HUES48 (cell line): Measurements from ENCODE around the gene TES.
"Not testable (repeated sequence)": the region's sequence is repeated elsewhere in the genome, so short reads cannot be mapped to it uniquely, and the experiment has no call there.

ENCODE experiments used
- H3K27ac ChIP-seq: one replicate; pipeline ENCODE4 v1.7.0; 2013; ENCODE audit warnings: low read depth, low read length, inconsistent platforms
- H3K27me3 ChIP-seq: 2 replicates; pipeline ENCODE4 v1.6.1; 2013; ENCODE audit warnings: mild to moderate bottlenecking, low read length; ENCODE audit not compliant: control insufficient read depth, insufficient read depth
- H3K36me3 ChIP-seq: 2 replicates; pipeline ENCODE4 v1.6.1; 2013; ENCODE audit warnings: low read length; ENCODE audit not compliant: control insufficient read depth, insufficient read depth
- H3K4me1 ChIP-seq: 2 replicates; pipeline ENCODE4 v1.6.1; 2013; ENCODE audit warnings: mild to moderate bottlenecking, low read length; ENCODE audit not compliant: control insufficient read depth, insufficient read depth
- H3K4me3 ChIP-seq: 2 replicates; pipeline ENCODE4 v1.5.1; 2013; ENCODE audit warnings: mild to moderate bottlenecking, low read depth, low read length
- H3K9ac ChIP-seq: 2 replicates; pipeline ENCODE4 v1.6.1; 2013; ENCODE audit warnings: mild to moderate bottlenecking, low read depth, low read length, moderate library complexity
- H3K9me3 ChIP-seq: 2 replicates; pipeline ENCODE4 v1.6.1; 2013; ENCODE audit warnings: low read length; ENCODE audit not compliant: control insufficient read depth, insufficient read depth

TES gene

GRCh38 chr7:116172353-116172752 is 38.0 kb upstream of the TES start:
- Histone ChIP-seq H3K27ac (no peak overlapping the region), H3K4me3 (no peak overlapping the region), H3K36me3 (no peaks in the 10 kb centered on the region)

GRCh38 chr7:116173051-116174028 is 37.0 kb upstream of the TES start:
- Histone ChIP-seq H3K9me3 (no peaks in the 10 kb centered on the region), H3K36me3 (no peaks in the 10 kb centered on the region), H3K27ac (no peak overlapping the region), H3K4me1 (peaks cover 8% of the 10 kb centered on the region), H3K27me3 (peaks cover 9% of the 10 kb centered on the region; the same call in 1 of the 2 replicates), H3K9ac (no peak overlapping the region), H3K4me3 (no peak overlapping the region)

More at GRCh38 chr7:116172353-116172752, 38.0 kb upstream of the TES start:
- peaks cover 9% of the 10 kb centered on the region; the same call in 1 of the 2 replicates for H3K27me3 ChIP-seq
- H3K9ac ChIP-seq = no peak overlapping the region
- H3K9me3 ChIP-seq = no peaks in the 10 kb centered on the region
- H3K4me1 ChIP-seq = peaks cover 8% of the 10 kb centered on the region

GRCh38 chr7:116175095-116175494 is 35.2 kb upstream of the TES start:
- not testable (repeated sequence) for H3K27ac ChIP-seq, H3K9me3 ChIP-seq, H3K27me3 ChIP-seq, H3K4me1 ChIP-seq, H3K4me3 ChIP-seq, H3K36me3 ChIP-seq, H3K9ac ChIP-seq

- no peaks in the 10 kb centered on the region for H3K9me3 ChIP-seq
- H3K27me3 ChIP-seq = peaks cover 9% of the 10 kb centered on the region; the same call in 1 of the 2 replicates
- H3K9ac ChIP-seq = no peak overlapping the region
- H3K27ac ChIP-seq = no peak overlapping the region
- H3K4me3 ChIP-seq = no peak overlapping the region
- H3K4me1 ChIP-seq = peaks cover 8% of the 10 kb centered on the region
- no peaks in the 10 kb centered on the region for H3K36me3 ChIP-seq
These were observed 34.1 kb upstream of the TES start for GRCh38 chr7:116176226-116176625.

- no peak overlapping the region for H3K27ac ChIP-seq
These were observed 33.3 kb upstream of the TES start for GRCh38 chr7:116177009-116177408.

GRCh38 chr7:116180302-116180701 is 30.0 kb upstream of the TES start:
- Histone ChIP-seq H3K36me3 (no peaks in the 10 kb centered on the region), H3K27me3 (no peaks in the 10 kb centered on the region), H3K9me3 (no peaks in the 10 kb centered on the region), H3K9ac (no peak overlapping the region), H3K4me3 (no peak overlapping the region), H3K27ac (no peak overlapping the region), H3K4me1 (no peaks in the 10 kb centered on the region)

More at GRCh38 chr7:116177009-116177408, 33.3 kb upstream of the TES start:
- Histone ChIP-seq H3K27me3 (peaks cover 4% of the 10 kb centered on the region; the same call in 1 of the 2 replicates), H3K4me1 (peaks cover 8% of the 10 kb centered on the region), H3K36me3 (no peaks in the 10 kb centered on the region), H3K9me3 (no peaks in the 10 kb centered on the region), H3K4me3 (no peak overlapping the region), H3K9ac (no peak overlapping the region)

- Histone ChIP-seq H3K4me3 (no peak overlapping the region), H3K36me3 (no peaks in the 10 kb centered on the region), H3K27ac (no peak overlapping the region), H3K9ac (no peak overlapping the region), H3K9me3 (no peaks in the 10 kb centered on the region), H3K27me3 (no peaks in the 10 kb centered on the region), H3K4me1 (no peaks in the 10 kb centered on the region)
These were observed 28.3 kb upstream of the TES start for GRCh38 chr7:116182023-116182422.

- H3K4me3 ChIP-seq = no peak overlapping the region
- no peak overlapping the region for H3K27ac ChIP-seq
- H3K36me3 ChIP-seq = no peaks in the 10 kb centered on the region
- no peaks in the 10 kb centered on the region for H3K4me1 ChIP-seq
- peaks cover 8% of the 10 kb centered on the region; the same call in 1 of the 2 replicates for H3K9me3 ChIP-seq
- H3K9ac ChIP-seq = no peak overlapping the region
- H3K27me3 ChIP-seq = no peaks in the 10 kb centered on the region
These were observed 24.9 kb upstream of the TES start for GRCh38 chr7:116185450-116185849.

GRCh38 chr7:116185956-116186355 is 24.4 kb upstream of the TES start:
- Histone ChIP-seq H3K4me3 (no peak overlapping the region), H3K4me1 (no peaks in the 10 kb centered on the region), H3K9me3 (peaks cover 8% of the 10 kb centered on the region; the same call in 1 of the 2 replicates), H3K9ac (no peak overlapping the region), H3K27me3 (no peaks in the 10 kb centered on the region), H3K36me3 (no peaks in the 10 kb centered on the region), H3K27ac (no peak overlapping the region)

- no peak overlapping the region for H3K9ac ChIP-seq
- H3K4me3 ChIP-seq = no peak overlapping the region
- peaks cover 8% of the 10 kb centered on the region; the same call in 1 of the 2 replicates for H3K9me3 ChIP-seq
- no peaks in the 10 kb centered on the region for H3K4me1 ChIP-seq
- no peaks in the 10 kb centered on the region for H3K27me3 ChIP-seq
- H3K27ac ChIP-seq = no peak overlapping the region
- H3K36me3 ChIP-seq = no peaks in the 10 kb centered on the region
These were observed 22.9 kb upstream of the TES start for GRCh38 chr7:116187400-116187799.

- Histone ChIP-seq H3K4me3 (no peak overlapping the region), H3K9me3 (no peaks in the 10 kb centered on the region), H3K27ac (no peak overlapping the region), H3K4me1 (no peaks in the 10 kb centered on the region), H3K27me3 (no peaks in the 10 kb centered on the region), H3K36me3 (no peaks in the 10 kb centered on the region), H3K9ac (no peak overlapping the region)
These were observed 16.8 kb upstream of the TES start for GRCh38 chr7:116193329-116194087.
